Fibroblast of the aortic adventitia (primary cell): ENCODE results near the gene KIFBP. TPM values are rescaled to one million over a fixed set of nuclear protein-coding genes. Genes with fewer than 3 reads are reported as not detected.
"Not testable (repeated sequence)": the region's sequence is repeated elsewhere in the genome, so short reads cannot be mapped to it uniquely, and the experiment has no call there.

Experiments
- DNase-seq: peaks from one replicate; pipeline ENCODE4 v3.0.0-alpha.2; 2010; ENCODE audit warnings: low read depth
- H3K4me3 ChIP-seq: 2 replicates; pipeline ENCODE4 v1.5.1; 2011; ENCODE audit warnings: low read depth, mild to moderate bottlenecking, control low read depth, low read length, moderate library complexity
- CTCF ChIP-seq: IDR thresholded peaks from 2 replicates; pipeline ENCODE4 v1.5.1; 2011; ENCODE audit warnings: mild to moderate bottlenecking, low read length, control low read depth, inconsistent platforms; ENCODE audit not compliant: insufficient read depth
- total RNA-seq: library from RNA; depleted of rRNA; stranded (reverse); fragments of >200 nt; gene quantifications from 2 replicates; pipeline ENCODE4 v1.2.3, GENCODE V29; 2012; ENCODE audit warnings: low replicate concordance

KIFBP gene
- total RNA-seq, 1 donor = 59.3 TPM

DNA sequence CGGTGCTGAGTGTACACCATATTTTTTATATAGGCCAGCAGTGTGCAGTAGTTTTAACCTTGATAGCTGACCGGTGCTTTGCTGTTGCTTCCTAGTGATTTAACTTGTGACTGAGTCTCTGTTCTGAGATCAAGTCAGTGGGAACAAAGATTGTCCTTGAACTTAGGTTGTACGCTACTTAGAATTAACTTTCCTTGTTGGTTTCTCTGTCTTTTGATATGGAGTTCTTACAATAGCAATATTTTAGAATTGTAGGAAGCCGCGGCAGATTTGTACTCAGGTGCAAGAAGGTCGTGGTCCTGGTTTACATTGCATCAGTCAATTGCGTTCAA, 31.4 kb upstream of the KIFBP start:
- DNase-seq = no peak
- peak overlapping the region; percentile 99 for H3K4me3 ChIP-seq
- no peak for TF ChIP-seq CTCF

- no peak for TF ChIP-seq CTCF
- peak; percentile 46 for DNase-seq
Measured at GRCh38 chr10:68957654-68958053, 30.9 kb upstream of the KIFBP start.

GRCh38 chr10:68959695-68960527, 28.7 kb upstream of the KIFBP start:
- no peak overlapping the region for H3K4me3 ChIP-seq
- no peak for DNase-seq
- no peak for TF ChIP-seq CTCF

More at GRCh38 chr10:68957654-68958053, 30.9 kb upstream of the KIFBP start:
- H3K4me3 ChIP-seq = peak overlapping the region; percentile 99

DNA sequence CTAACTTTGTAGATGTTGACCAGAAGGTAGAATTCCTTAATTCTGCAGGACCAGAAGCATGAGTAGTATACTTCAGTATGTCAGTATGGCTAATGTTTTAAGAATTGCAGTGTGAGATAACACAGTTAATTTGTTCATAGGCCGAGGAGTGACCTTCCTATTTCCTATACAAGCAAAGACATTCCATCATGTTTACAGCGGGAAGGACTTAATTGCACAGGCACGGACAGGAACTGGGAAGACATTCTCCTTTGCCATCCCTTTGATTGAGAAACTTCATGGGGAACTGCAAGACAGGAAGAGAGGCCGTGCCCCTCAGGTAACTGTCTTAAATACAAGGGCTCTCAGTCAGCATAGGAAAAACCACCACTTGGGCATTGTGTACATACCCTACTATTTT, 25.5 kb upstream of the KIFBP start:
- TF ChIP-seq CTCF = no peak
- DNase-seq = no peak
- no peak overlapping the region for H3K4me3 ChIP-seq

- no peak for TF ChIP-seq CTCF
- DNase-seq = no peak
Measured at GRCh38 chr10:68973975-68974374, 14.6 kb upstream of the KIFBP start.

DNA sequence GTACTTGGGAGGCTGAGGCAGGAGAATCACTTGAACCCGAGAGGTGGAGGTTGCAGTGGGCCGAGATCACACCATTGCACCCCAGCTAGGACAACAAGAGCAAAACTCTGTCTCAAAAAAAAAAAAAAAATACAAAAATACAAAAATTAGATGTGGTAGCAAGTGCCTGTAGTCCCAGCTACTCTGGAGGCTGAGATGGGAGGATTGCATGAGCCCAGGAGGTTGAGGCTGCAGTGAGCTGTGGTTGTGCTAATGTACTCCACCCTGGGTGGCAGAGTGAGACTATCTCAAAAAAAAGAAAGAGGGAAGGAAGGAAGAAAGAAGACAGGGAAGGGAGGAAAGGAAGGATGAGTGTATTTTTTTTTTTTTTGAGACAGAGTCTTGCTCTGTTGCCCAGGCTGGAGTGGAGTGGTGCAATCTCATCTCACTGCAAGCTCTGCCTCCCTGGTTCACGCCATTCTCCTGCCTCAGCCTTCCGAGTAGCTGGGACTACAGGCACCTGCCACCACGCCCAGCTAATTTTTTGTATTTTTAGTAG, 12.6 kb upstream of the KIFBP start:
- DNase-seq, H3K4me3 ChIP-seq: not testable (repeated sequence)

More at GRCh38 chr10:68973975-68974374, 14.6 kb upstream of the KIFBP start:
- no peak overlapping the region for H3K4me3 ChIP-seq

GRCh38 chr10:68979738-68980137, 8.9 kb upstream of the KIFBP start:
- not testable (repeated sequence) for DNase-seq, H3K4me3 ChIP-seq

- DNase-seq = no peak
- TF ChIP-seq CTCF = no peak
- no peak overlapping the region for H3K4me3 ChIP-seq
Measured at GRCh38 chr10:68981074-68981473, 7.5 kb upstream of the KIFBP start.
